GM19452 (cell line): ENCODE results near the gene EML2.
"Not testable (repeated sequence)": the region's sequence is repeated elsewhere in the genome, so short reads cannot be mapped to it uniquely, and the experiment has no call there.

Source experiments
- ATAC-seq: cut with Tn5 transposase; IDR thresholded peaks from one replicate; pipeline ENCODE4 v1.9.1; 2021; ENCODE audit not compliant: unreplicated experiment

The EML2 gene

GRCh38 chr19:45638930-45639729 lies at the start of gene EML2:
TSS of gene EML2 (minus strand) at chr19:45639397. CDS start at chr19:45639376, 21 bp downstream.
- ATAC-seq = no peak

DNA sequence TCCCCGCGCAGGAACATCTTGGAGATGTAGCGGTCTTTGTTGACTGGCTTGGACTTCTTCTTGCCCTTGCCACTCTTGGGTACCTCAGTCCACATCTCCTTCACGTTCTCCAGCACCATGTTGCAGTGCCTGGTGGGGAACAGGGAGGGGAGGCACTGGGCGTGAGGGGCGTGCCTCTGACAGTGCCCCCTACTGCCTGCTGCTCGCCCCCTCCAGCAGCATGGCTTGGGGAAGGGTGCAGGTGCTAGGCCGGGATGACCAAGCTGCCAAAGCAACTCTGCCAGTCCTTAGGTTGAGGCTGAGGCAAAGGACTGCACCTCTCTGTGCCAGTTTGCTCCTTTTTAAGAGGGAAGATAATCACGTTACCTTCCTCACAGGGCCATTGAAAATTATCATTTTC lies 48.4 kb upstream of the EML2 start:
- ATAC-seq = no peak

- ATAC-seq = not testable (repeated sequence)
Measured at GRCh38 chr19:45685045-45685444, 45.8 kb upstream of the EML2 start.

GRCh38 chr19:45682908-45683307 lies 43.7 kb upstream of the EML2 start:
- ATAC-seq = no peak

DNA sequence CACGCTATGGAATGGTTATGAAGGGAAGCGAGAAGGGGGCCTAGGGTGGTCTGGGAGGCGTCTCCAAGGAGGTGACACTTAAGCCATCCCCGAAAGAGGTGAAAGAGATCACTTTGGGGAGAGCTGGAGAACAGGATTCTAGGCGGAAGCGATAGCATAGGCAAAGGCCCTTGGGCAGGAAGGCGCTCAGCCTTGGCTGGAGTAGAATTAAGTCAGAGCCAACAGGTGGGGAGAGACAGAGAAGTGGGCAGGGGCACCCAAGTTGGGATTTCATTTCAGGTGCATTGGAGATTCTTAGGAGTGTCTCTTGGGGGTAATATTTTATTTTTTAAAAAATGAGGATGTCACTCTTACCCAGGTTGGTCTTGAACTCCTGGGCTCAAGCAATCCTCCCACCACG lies 42.9 kb upstream of the EML2 start:
- no peak for ATAC-seq

DNA sequence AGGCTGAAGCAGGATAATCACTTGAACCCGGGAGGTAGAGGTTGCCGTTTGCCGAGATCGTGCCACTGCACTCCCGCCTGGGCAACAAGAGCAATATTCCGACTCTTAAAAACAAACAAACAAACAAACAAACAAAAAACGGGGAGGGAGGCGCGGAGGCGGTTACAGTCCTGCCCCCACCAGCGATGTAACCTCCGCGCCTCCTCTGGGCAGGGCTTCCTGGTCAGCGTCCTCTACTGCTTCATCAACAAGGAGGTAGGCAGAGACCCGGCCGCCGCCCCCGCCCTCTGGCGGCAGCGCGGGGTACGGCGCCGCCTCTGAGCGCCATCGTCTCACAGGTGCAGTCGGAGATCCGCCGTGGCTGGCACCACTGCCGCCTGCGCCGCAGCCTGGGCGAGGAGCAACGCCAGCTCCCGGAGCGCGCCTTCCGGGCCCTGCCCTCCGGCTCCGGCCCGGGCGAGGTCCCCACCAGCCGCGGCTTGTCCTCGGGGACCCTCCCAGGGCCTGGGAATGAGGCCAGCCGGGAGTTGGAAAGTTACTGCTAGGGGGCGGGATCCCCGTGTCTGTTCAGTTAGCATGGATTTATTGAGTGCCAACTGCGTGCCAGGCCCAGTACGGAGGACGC lies 42.3 kb upstream of the EML2 start:
- peak; percentile 62 for ATAC-seq

DNA sequence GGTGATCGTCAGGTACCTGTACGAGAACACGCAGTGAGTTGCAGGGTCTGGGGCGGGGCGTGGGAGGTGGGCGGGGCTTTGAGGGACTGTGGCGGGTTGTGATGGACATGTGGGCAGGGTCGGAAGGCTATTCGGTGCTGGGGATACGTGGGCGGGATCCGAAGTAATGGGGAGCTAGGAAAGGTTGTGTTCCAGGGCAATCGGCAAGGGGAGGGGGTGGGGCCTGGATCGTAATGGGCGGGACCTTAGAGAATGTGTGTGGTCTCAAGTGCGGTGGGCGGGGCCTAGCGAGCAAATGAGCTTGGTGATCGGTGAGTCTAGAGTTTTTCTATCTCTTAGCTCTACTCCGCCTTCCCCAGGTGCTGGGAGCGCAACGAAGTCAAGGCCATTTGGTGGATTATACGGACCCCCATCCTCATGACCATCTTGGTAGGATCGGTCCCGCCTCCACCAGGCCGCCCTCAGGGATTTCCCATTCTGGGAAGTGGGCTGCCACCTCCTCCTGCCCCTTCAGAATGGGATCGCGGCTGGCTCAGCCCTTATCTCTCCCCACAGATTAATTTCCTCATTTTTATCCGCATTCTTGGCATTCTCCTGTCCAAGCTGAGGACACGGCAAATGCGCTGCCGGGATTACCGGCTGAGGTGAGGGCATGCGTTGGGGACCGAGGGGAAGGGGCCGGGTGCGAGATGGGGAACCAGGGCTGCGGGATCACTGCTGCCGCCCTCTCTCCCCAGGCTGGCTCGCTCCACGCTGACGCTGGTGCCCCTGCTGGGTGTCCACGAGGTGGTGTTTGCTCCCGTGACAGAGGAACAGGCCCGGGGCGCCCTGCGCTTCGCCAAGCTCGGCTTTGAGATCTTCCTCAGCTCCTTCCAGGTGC lies 38.4 kb upstream of the EML2 start:
- ATAC-seq = no peak

DNA sequence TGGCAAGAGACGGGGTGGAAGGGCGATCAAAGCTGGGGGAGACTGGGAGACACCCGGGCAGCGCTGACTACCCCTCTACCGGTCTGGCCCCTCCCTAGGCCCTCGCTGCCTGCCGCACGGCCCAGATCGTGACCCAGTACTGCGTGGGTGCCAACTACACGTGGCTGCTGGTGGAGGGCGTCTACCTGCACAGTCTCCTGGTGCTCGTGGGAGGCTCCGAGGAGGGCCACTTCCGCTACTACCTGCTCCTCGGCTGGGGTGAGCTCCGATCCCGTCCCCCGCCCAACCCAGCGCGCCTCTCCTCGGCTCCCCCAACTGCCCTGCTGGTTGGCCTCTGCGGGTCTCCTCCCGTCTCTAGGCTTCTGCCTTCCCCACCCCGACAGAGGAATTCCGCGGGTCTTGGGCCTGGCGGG lies 37.7 kb upstream of the EML2 start:
- no peak for ATAC-seq

GRCh38 chr19:45674946-45675345 lies 35.7 kb upstream of the EML2 start:
- ATAC-seq = no peak

- ATAC-seq = no peak
Measured at GRCh38 chr19:45670670-45671453, 31.7 kb upstream of the EML2 start.

DNA sequence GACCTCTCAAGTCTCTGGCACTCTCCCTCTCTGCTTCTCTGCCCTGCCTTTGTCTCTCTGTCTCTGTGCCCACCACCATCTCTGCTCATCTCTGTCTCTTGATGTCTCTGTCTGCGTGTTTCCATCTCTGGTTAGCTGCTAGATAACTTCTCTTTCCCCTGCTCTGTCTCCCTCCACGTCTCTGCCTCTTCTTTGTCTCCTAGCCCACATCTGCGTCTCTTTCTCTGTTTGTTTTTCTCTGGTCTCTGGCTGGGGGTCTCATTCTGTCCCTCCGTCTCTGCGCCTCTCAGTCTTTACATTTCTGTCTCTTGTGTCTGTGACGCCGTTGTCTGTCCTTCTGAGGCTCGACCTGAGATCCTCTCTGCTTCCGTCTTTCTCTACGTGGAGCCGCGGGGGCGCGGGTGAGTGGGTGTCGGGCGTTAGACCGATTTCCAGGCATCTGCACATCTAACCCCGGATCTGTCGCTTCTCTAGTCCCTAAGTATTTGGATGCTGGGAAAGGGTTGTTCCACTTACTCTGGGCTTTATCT lies 29.2 kb upstream of the EML2 start:
- ATAC-seq = no peak

- ATAC-seq = no peak
Measured at GRCh38 chr19:45667620-45668341, 28.6 kb upstream of the EML2 start, which contains the start of gene GIPR. TSS of gene GIPR (plus strand) at chr19:45668221. CDS start at chr19:45669521, 1,300 bp downstream.

DNA sequence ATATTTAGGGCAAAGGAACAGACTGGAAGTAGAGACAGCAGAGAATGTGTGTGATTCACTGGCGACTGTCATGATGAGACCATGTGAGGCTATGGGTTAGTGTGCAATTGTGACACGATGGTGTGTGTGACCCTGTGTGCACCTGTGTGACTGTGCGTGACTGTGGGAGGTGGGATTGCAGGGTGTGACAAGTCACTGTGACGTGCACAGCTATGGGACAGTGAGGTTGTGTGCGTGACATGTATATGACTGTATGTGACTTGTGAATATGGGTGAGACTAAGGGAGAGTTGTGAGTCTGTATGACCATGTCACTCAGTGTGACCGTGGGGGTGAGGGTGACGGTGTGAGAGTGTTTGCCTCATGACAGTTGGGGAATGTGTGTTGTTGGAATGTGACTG lies 25.4 kb upstream of the EML2 start:
- ATAC-seq = no peak

GRCh38 chr19:45663800-45664199 lies 24.6 kb upstream of the EML2 start:
- ATAC-seq = no peak

- ATAC-seq = no peak
Measured at GRCh38 chr19:45660636-45661035, 21.4 kb upstream of the EML2 start.

GRCh38 chr19:45659096-45659729 lies 20.0 kb upstream of the EML2 start:
- no peak for ATAC-seq

DNA sequence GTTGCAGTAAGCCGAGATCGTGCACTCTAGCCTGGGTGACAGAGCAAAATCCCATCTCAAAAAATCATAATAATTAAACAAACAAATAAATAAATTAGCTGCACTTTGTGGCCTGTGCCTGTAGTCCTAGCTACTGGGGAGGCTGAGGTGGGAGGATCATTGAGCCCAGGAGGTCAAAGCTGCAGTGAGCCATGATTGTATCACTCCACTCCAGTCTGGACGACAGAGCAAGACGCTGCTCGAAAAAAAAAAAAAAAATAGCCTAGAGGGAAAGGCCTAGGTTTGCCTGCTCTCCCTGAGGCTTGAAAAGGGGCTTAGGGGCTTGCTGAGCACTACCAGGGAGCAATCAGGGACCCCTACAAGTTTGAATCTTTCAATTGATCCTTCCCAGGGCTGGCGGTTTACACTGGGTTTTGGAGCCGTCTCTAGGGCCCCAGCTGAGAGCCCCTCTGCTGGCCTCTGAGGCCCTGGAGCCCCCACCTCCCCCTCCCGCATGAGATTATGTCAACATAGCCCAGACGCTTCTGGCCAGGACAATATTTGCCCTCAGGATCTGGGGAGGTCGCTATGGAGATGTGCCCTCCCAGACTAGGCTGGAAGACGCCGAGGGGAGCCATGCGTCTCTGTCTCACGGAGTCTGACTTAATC lies 18.4 kb upstream of the EML2 start:
- no peak for ATAC-seq

DNA sequence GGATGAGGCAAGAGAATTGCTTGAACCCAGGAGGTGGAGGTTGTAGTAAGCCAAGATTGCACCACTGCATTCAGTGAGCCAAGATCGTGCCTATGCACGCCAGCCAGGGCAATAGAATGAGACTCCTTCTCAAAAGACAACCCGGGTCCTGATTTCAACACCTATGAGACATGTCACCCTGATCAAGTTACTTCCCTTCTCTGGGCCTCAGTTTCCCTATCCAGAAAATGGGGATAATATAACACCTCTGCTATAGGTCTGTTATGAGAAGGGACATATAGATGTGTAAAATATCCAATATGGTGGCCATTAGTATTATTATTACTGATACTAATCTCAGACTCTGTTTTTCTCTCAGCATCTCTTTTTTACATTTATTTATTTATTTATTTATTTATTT lies 15.9 kb upstream of the EML2 start:
- ATAC-seq = no peak

DNA sequence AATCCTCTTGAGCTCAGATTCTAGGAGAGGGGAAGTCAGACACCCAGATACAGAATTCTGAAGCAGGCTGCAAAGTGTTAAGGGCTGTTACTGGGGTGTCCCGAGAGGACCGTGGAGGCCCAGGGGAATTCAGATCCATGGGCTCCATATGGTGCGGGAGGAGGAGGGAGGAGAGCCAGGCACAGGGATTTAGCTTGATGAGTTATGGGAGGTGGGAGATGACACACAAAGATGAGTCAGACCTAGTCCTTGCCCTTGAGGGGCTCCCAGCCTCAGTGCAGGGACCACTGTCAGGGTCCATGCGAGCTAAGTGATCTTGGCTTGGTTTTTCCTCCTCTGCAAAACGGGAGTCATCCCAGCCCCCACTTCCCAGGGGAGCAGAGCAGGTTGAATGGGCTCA lies 14.4 kb upstream of the EML2 start:
- ATAC-seq = no peak
